A549 (cell line): ENCODE data around the gene TTC32. TPM values are rescaled to one million over a fixed set of nuclear protein-coding genes. Genes with fewer than 3 reads are reported as not detected.
A peak's percentile ranks its signal among the peaks of the same experiment; 100 is the strongest.

Experiments
- ATAC-seq, 2 experiments: fragments of 200-7000 bp in 1 of 2; fragments of >200 bp in 1 of 2; cut with Nextera tagmentation in 1 of 2; cut with Tn5 transposase in 1 of 2; 3 replicates each; pipeline versions ENCODE4 v1.8.0 to v1.9.1; 2018 to 2020; ENCODE audit warnings: mild to moderate bottlenecking in 1 of 2, moderate library complexity in 1 of 2
- CTCF ChIA-PET: fragments of 300-600 bp; sonication (Branson Sonifier 250); formaldehyde crosslinking; extraction: SDS; loops from one replicate; lab custom pipeline; 2021; ENCODE audit warnings: antibody characterized with exemption, inconsistent platforms; lab: Yijun Ruan, JAX
- POLR2A ChIA-PET: fragments of 350-600 bp; formaldehyde crosslinking; extraction: SDS; loops from one replicate; lab custom pipeline; 2021; ENCODE audit warnings: antibody characterized with exemption, inconsistent platforms; lab: Yijun Ruan, JAX
- DNase-seq, 2 experiments: peaks; one replicate each; pipeline versions ENCODE4 v3.0.0 to v3.0.0-alpha.2; 2011 to 2016; ENCODE audit warnings: low read depth in 1 of 2, low spot score in 1 of 2
- FAIRE-seq: peaks from 2 replicates; lab custom pipeline; 2011; peaks lifted over from hg19 to GRCh38; lab: Jason Lieb, UNC
- H3K27ac ChIP-seq, 2 experiments: fragments of >200 bp; sonication (Bioruptor Twin); formaldehyde crosslinking; 3 replicates each; pipeline ENCODE4 v1.5.1; 2016 to 2017
- H3K4me1 ChIP-seq: fragments of >200 bp; sonication (Bioruptor Twin); formaldehyde crosslinking; 3 replicates; pipeline ENCODE4 v1.6.1; 2016
- H3K4me2 ChIP-seq: fragments of >200 bp; sonication (Bioruptor Twin); formaldehyde crosslinking; 3 replicates; pipeline ENCODE4 v1.6.1; 2016
- H3K4me3 ChIP-seq: fragments of >200 bp; sonication (Bioruptor Twin); formaldehyde crosslinking; 3 replicates; pipeline ENCODE4 v1.5.1; 2016
- H3K9me3 ChIP-seq: fragments of >200 bp; sonication (Bioruptor Twin); formaldehyde crosslinking; 3 replicates; pipeline ENCODE4 v1.6.1; 2016
- ATOH8 ChIP-seq: fragments of 250-450 bp; sonication (Bioruptor Pico); IDR thresholded peaks from 2 replicates; pipeline ENCODE4 v1.5.0; 2020; ENCODE audit warnings: low read depth, mild to moderate bottlenecking, moderate library complexity
- BCL3 ChIP-seq: fragments of >200 bp; sonication (Bioruptor Twin); formaldehyde crosslinking; IDR thresholded peaks from 3 replicates; pipeline ENCODE4 v1.6.1; 2016
- CBX8 ChIP-seq: fragments of 200-600 bp; sonication (generic); IDR thresholded peaks from 2 replicates; pipeline ENCODE4 v1.6.1; 2016
- CEBPB ChIP-seq, 2 experiments: fragments of >200 bp in 1 of 2; sonication (Bioruptor Twin) in 1 of 2; formaldehyde crosslinking in 1 of 2; IDR thresholded peaks; 2 replicates each; pipeline ENCODE4 v1.6.1; 2012 to 2016
- CTCF ChIP-seq: fragments of >200 bp; sonication (Bioruptor Twin); formaldehyde crosslinking; IDR thresholded peaks from 3 replicates; pipeline ENCODE4 v1.5.1; 2016
- EHMT2 ChIP-seq: fragments of 200-600 bp; sonication (generic); IDR thresholded peaks from 2 replicates; pipeline ENCODE4 v1.6.1; 2016; ENCODE audit warnings: antibody characterized with exemption, low read depth, mild to moderate bottlenecking, moderate library complexity
- ELK1 ChIP-seq: fragments of 150-350 bp; IDR thresholded peaks from 2 replicates; pipeline ENCODE4 v1.6.1; 2014; ENCODE audit warnings: low read depth, mild to moderate bottlenecking, low read length
- EP300 ChIP-seq, 2 experiments: fragments of >200 bp; sonication (Bioruptor Twin); formaldehyde crosslinking; IDR thresholded peaks; 2 replicates in 1 of 2; 3 replicates in 1 of 2; pipeline ENCODE4 v1.6.1; 2016 to 2017
- ESRRA ChIP-seq: fragments of 150-350 bp; IDR thresholded peaks from 2 replicates; pipeline ENCODE4 v1.6.1; 2014; ENCODE audit warnings: mild to moderate bottlenecking, low read length, borderline replicate concordance
- FOSB ChIP-seq: fragments of 250-450 bp; sonication (Bioruptor Pico); IDR thresholded peaks from 2 replicates; pipeline ENCODE4 v1.5.0; 2020; ENCODE audit warnings: mild to moderate bottlenecking, moderate library complexity
- FOSL2 ChIP-seq, 2 experiments: fragments of 450-650 bp in 1 of 2; fragments of >200 bp in 1 of 2; sonication (Bioruptor Twin) in 1 of 2; formaldehyde crosslinking; IDR thresholded peaks; 2 replicates each; pipeline versions ENCODE4 v1.5.0 to v1.6.1; 2016 to 2020; ENCODE audit warnings: mild to moderate bottlenecking in 1 of 2, moderate library complexity in 1 of 2
- HES2 ChIP-seq: fragments of >200 bp; sonication (Bioruptor Twin); formaldehyde crosslinking; IDR thresholded peaks from 2 replicates; pipeline ENCODE4 v1.6.1; 2016
- JUN ChIP-seq, 2 experiments: fragments of >200 bp; sonication (Bioruptor Twin); formaldehyde crosslinking; IDR thresholded peaks; 2 replicates in 1 of 2; 3 replicates in 1 of 2; pipeline ENCODE4 v1.6.1; 2016 to 2017
- MAX ChIP-seq: IDR thresholded peaks from 2 replicates; pipeline ENCODE4 v1.6.1; 2012
- POLR2A ChIP-seq: IDR thresholded peaks from 2 replicates; pipeline ENCODE4 v1.6.1; 2012; ENCODE audit warnings: mild to moderate bottlenecking, low read length
- POLR2AphosphoS2 ChIP-seq: conservative IDR thresholded peaks from 2 replicates; pipeline ENCODE4 v1.6.1; 2012; ENCODE audit warnings: low read length, improper control_type of control experiment, inconsistent platforms
- RCOR1 ChIP-seq: fragments of 150-350 bp; IDR thresholded peaks from 2 replicates; pipeline ENCODE4 v1.6.1; 2014; ENCODE audit warnings: antibody characterized with exemption, low read length, low read depth
- REST ChIP-seq: fragments of 200-600 bp; sonication (generic); IDR thresholded peaks from 2 replicates; pipeline ENCODE4 v1.6.1; 2016; ENCODE audit warnings: antibody characterized with exemption, mild to moderate bottlenecking, moderate library complexity
- RNF2 ChIP-seq: fragments of 200-600 bp; sonication (generic); IDR thresholded peaks from 2 replicates; pipeline ENCODE4 v1.6.1; 2016; ENCODE audit warnings: low read depth, mild to moderate bottlenecking, antibody characterized with exemption, moderate library complexity, borderline replicate concordance
- SMC3 ChIP-seq: fragments of >200 bp; sonication (Bioruptor Twin); formaldehyde crosslinking; IDR thresholded peaks from 3 replicates; pipeline ENCODE4 v1.6.1; 2018; ENCODE audit warnings: inconsistent platforms
- SREBF2 ChIP-seq: fragments of 450-650 bp; IDR thresholded peaks from 2 replicates; pipeline ENCODE4 v1.6.1; 2014; ENCODE audit warnings: mild to moderate bottlenecking, moderate library complexity
- TP53 ChIP-seq: fragments of 250-450 bp; sonication (Bioruptor Pico); IDR thresholded peaks from 2 replicates; pipeline ENCODE4 v1.5.0; 2021; ENCODE audit warnings: mild to moderate bottlenecking, moderate library complexity
- ZC3H11A ChIP-seq: fragments of 450-650 bp; IDR thresholded peaks from 2 replicates; pipeline ENCODE4 v1.6.1; 2014; ENCODE audit warnings: antibody characterized with exemption, mild to moderate bottlenecking
- ZSCAN20 ChIP-seq: fragments of 250-450 bp; sonication (Bioruptor Pico); IDR thresholded peaks from 2 replicates; pipeline ENCODE4 v1.8.0; 2022; ENCODE audit warnings: mild to moderate bottlenecking, moderate library complexity
- WGBS: methylation state at CpG from one replicate; pipeline ENCODE4 v1.1.6; 2017; ENCODE audit errors: missing lambda C conversion rate; 5-methylcytosine and 5-hydroxymethylcytosine counted together
- polyA plus RNA-seq, 4 experiments: library from polyadenylated mRNA; depleted of rRNA in 3 of 4; stranded (reverse); fragments of >200 nt; fragmentation: RNase III in 1 of 4; extraction: RNeasy Plus Mini Kit Qiagen cat#74134 plus additional on column Dnase treatment in 1 of 4; gene quantifications; 2 replicates in 3 of 4; 3 replicates in 1 of 4; pipeline ENCODE4 v1.2.3, GENCODE V29; 2011 to 2017

TTC32 gene
- polyA plus RNA-seq, 2 of the 4 experiments (the other 2 are of a cell fraction), result 22.4 to 37.1 TPM

GRCh38 chr2:19942199-19942598 lies 40.4 kb upstream of the TTC32 start (continued):
- TF ChIP-seq RNF2, result no peak
- no peak for TF ChIP-seq SMC3
- no peak for TF ChIP-seq POLR2A
- TF ChIP-seq FOSL2 (IDR thresholded peaks at IDR 0.05), result no peak
- no peak for TF ChIP-seq FOSL2 (CRISPR knock-in tag; IDR thresholded peaks at IDR 0.05)

- TF ChIP-seq SREBF2, result no peak
- no peak for TF ChIP-seq HES2
- no peak for TF ChIP-seq CBX8
- TF ChIP-seq FOSB (CRISPR knock-in tag), result no peak
- TF ChIP-seq ATOH8 (CRISPR knock-in tag), result no peak
- TF ChIP-seq RCOR1, result no peak
- no peak for TF ChIP-seq ZC3H11A
- TF ChIP-seq JUN (IDR thresholded peaks at IDR 0.05), result no peak
- TF ChIP-seq MAX, result no peak
- no peak for TF ChIP-seq POLR2AphosphoS2
- TF ChIP-seq BCL3, result no peak
- Histone ChIP-seq H3K4me3 (no peak overlapping the region), H3K27ac (no peak overlapping the region), H3K4me2 (no peak overlapping the region), H3K4me1 (peaks cover 28% of the 10 kb centered on the region), H3K9me3 (no peaks in the 10 kb centered on the region)
- FAIRE-seq, result no peak
- ATAC-seq, result no peak
- ChIA-PET POLR2A (no interaction called here), CTCF (interaction anchor here (0.8 to 1.3 kb wide), 2 partner anchors 10 to 115 kb away, joined by 3 read pairs; partner anchors contain the start of gene LAPTM4A)
- DNase-seq, result no peak
- 90% methylated on average over 4 of the region's 4 CpGs for WGBS
Measured at GRCh38 chr2:19937004-19937403, 35.2 kb upstream of the TTC32 start.

- Histone ChIP-seq H3K4me3 (no peak overlapping the region), H3K4me1 (peaks cover 32% of the 10 kb centered on the region), H3K27ac (no peak overlapping the region; a peak in 1 of 6 replicates), H3K4me2 (no peak overlapping the region), H3K9me3 (no peaks in the 10 kb centered on the region)
- no peak for ATAC-seq
- WGBS, result 90% methylated on average over 2 of the region's 2 CpGs
- ChIA-PET CTCF (interaction anchor here (0.7 to 1.3 kb wide), 2 partner anchors 11 to 286 kb away, joined by 3 read pairs; no protein-coding TSS in a partner anchor), POLR2A (no interaction called here)
- no peak for TF ChIP-seq FOSL2 (IDR thresholded peaks at IDR 0.05)
- TF ChIP-seq FOSL2 (CRISPR knock-in tag; IDR thresholded peaks at IDR 0.05), result no peak
- TF ChIP-seq EHMT2, result no peak
- no peak for TF ChIP-seq CEBPB (IDR thresholded peaks at IDR 0.05)
- TF ChIP-seq SMC3, result no peak
- TF ChIP-seq CTCF, result no peak
- TF ChIP-seq ELK1, result no peak
- TF ChIP-seq FOSB (CRISPR knock-in tag), result no peak
- TF ChIP-seq ESRRA, result no peak
- TF ChIP-seq ZSCAN20 (CRISPR knock-in tag), result no peak
- TF ChIP-seq REST, result no peak
- TF ChIP-seq TP53 (CRISPR knock-in tag), result no peak
- TF ChIP-seq EP300 (IDR thresholded peaks at IDR 0.05), result no peak
- TF ChIP-seq RNF2, result no peak
- no peak for TF ChIP-seq HES2
- no peak for DNase-seq
- FAIRE-seq, result peak; percentile 51
Measured at GRCh38 chr2:19936203-19936602, 34.4 kb upstream of the TTC32 start.
